K562 (cell line): ENCODE results near the gene SKIC2. TPM values are rescaled to one million over a fixed set of nuclear protein-coding genes. Genes with fewer than 3 reads are reported as not detected.
A peak's percentile ranks its signal among the peaks of the same experiment; 100 is the strongest.

Experiments
- C11orf30 ChIP-seq: fragments of 450-650 bp; IDR thresholded peaks from 2 replicates; pipeline ENCODE4 v1.6.1; 2016; ENCODE audit warnings: low read depth, mild to moderate bottlenecking
- CBFA2T3 ChIP-seq: fragments of 450-650 bp; IDR thresholded peaks from 2 replicates; pipeline ENCODE4 v1.6.1; 2017
- CBFB ChIP-seq: sonication (generic); formaldehyde crosslinking; IDR thresholded peaks from 2 replicates; pipeline ENCODE4 v1.4.0; 2020; ENCODE audit warnings: mild to moderate bottlenecking, missing genetic modification reagents
- DPF2 ChIP-seq: fragments of 450-650 bp; IDR thresholded peaks from 2 replicates; pipeline ENCODE4 v1.6.1; 2016
- MCM3 ChIP-seq: fragments of 450-650 bp; IDR thresholded peaks from 2 replicates; pipeline ENCODE4 v1.6.1; 2016
- RREB1 ChIP-seq: fragments of 250-450 bp; sonication (Bioruptor Pico); IDR thresholded peaks from 2 replicates; pipeline ENCODE4 v1.4.0; 2020
- SMAD1 ChIP-seq: fragments of 150-350 bp; IDR thresholded peaks from 2 replicates; pipeline ENCODE4 v1.6.1; 2014; ENCODE audit warnings: low read length, low read depth; ENCODE audit not compliant: partially characterized antibody
- THRAP3 ChIP-seq: fragments of 450-650 bp; IDR thresholded peaks from 2 replicates; pipeline ENCODE4 v1.6.1; 2016; ENCODE audit warnings: mild to moderate bottlenecking, inconsistent platforms, borderline replicate concordance
- ZBTB17 ChIP-seq: fragments of 450-650 bp; formaldehyde crosslinking; IDR thresholded peaks from 2 replicates; pipeline ENCODE4 v1.4.0; 2020; ENCODE audit warnings: mild to moderate bottlenecking
- ZBTB40 ChIP-seq, 2 experiments: fragments of 450-650 bp in 1 of 2; sonication (generic) in 1 of 2; formaldehyde crosslinking in 1 of 2; IDR thresholded peaks; 2 replicates each; pipeline versions ENCODE4 v1.7.1 to v1.9.0; 2016 to 2022; ENCODE audit warnings: inconsistent platforms in 1 of 2, mild to moderate bottlenecking in 1 of 2, missing genetic modification reagents in 1 of 2
- polyA plus RNA-seq, 8 experiments: library from polyadenylated mRNA; depleted of rRNA in 4 of 8; stranded (reverse) in 5 of 8; unstranded in 3 of 8; fragments of >200 nt; fragmentation: Nextera tagmentation in 2 of 8; fragmentation: Illumina TruSeq in 1 of 8; extraction: Ambion mirVana in 2 of 8; extraction: Trizol in 1 of 8; gene quantifications; 2 replicates each; pipeline versions ENCODE4 v1.2.1 to v1.2.3, GENCODE V29; 2011 to 2014; ENCODE audit warnings: inconsistent platforms in 1 of 8, missing spikeins in 1 of 8
- total RNA-seq, 7 experiments: library from RNA; depleted of rRNA in 6 of 7; stranded (reverse); fragments of >200 nt in 6 of 7; fragmentation: Illumina TruSeq in 2 of 7; extraction: Trizol in 2 of 7; gene quantifications; 2 replicates each; pipeline versions ENCODE4 v1.2.1 to v1.2.3, GENCODE V29; 2011 to 2021; ENCODE audit warnings: low replicate concordance in 1 of 7

The SKIC2 gene
- total and polyA plus RNA-seq, 9 of the 15 experiments (the other 6 are each of a cell fraction or from before 2014, with no cell fraction given) = 3.3 to 94.6 (median 38.8) TPM

- TF ChIP-seq RREB1 (CRISPR knock-in tag) (0 out of 2 replicates have a peak, but pooled peaks have one; percentile 10), ZBTB17 (CRISPR knock-in tag) (0 out of 2 replicates have a peak, but pooled peaks have one; percentile 15), CBFB (CRISPR knock-in tag) (no peak), MCM3 (no peak), SMAD1 (peak; percentile 26), C11orf30 (peak; percentile 96), CBFA2T3 (peak; percentile 74), THRAP3 (peak; percentile 26; the same call in 1 of the 2 replicates), ZBTB40 (IDR thresholded peaks at IDR 0.05) (0 out of 2 replicates have a peak, but pooled peaks have one; percentile 23), ZBTB40 (CRISPR knock-in tag; IDR thresholded peaks at IDR 0.05) (no peak), DPF2 (peak; percentile 92)
Observed at GRCh38 chr6:31969712-31970603, 11.0 kb downstream of the SKIC2 start (continued).
